Endodermal cell (in vitro differentiated cells): ENCODE measurements around the gene BCL11B. TPM values are rescaled to one million over a fixed set of nuclear protein-coding genes. Genes with fewer than 3 reads are reported as not detected.

Experiments
- DNase-seq: peaks from one replicate; pipeline ENCODE4 v3.0.0-alpha.2; 2017
- H3K27ac ChIP-seq: 2 replicates; pipeline ENCODE4 v1.5.1; 2013; ENCODE audit warnings: mild to moderate bottlenecking, low read depth, low read length, moderate library complexity
- H3K27me3 ChIP-seq: 2 replicates; pipeline ENCODE4 v1.6.1; 2013; ENCODE audit warnings: mild to moderate bottlenecking, low read length, moderate library complexity; ENCODE audit not compliant: insufficient read depth, control insufficient read depth, poor library complexity, severe bottlenecking
- H3K36me3 ChIP-seq: 2 replicates; pipeline ENCODE4 v1.7.0; 2013; ENCODE audit warnings: mild to moderate bottlenecking, low read length, moderate library complexity; ENCODE audit not compliant: control insufficient read depth, insufficient read depth
- H3K4me1 ChIP-seq: one replicate; pipeline ENCODE4 v1.7.0; 2013; ENCODE audit warnings: low read length; ENCODE audit not compliant: control insufficient read depth, insufficient read depth
- H3K4me3 ChIP-seq: 2 replicates; pipeline ENCODE4 v1.5.1; 2013; ENCODE audit warnings: mild to moderate bottlenecking, low read length, moderate library complexity
- H3K9ac ChIP-seq: 2 replicates; pipeline ENCODE4 v1.6.1; 2013; ENCODE audit warnings: mild to moderate bottlenecking, low read length, moderate library complexity; ENCODE audit not compliant: poor library complexity, severe bottlenecking; ENCODE audit errors: extremely low read depth
- H3K9me3 ChIP-seq: 2 replicates; pipeline ENCODE4 v1.6.1; 2013; ENCODE audit warnings: mild to moderate bottlenecking, low read length, moderate library complexity; ENCODE audit not compliant: control insufficient read depth
- H3K27ac Mint-ChIP-seq: 2 replicates; pipeline ENCODE4 v1.8.0; 2020; ENCODE audit warnings: mixed read lengths
- H3K27me3 Mint-ChIP-seq: 2 replicates; pipeline ENCODE4 v1.8.0; 2021; ENCODE audit warnings: mild to moderate bottlenecking, mixed read lengths; ENCODE audit not compliant: insufficient read depth
- H3K36me3 Mint-ChIP-seq: 2 replicates; pipeline ENCODE4 v1.8.0; 2020; ENCODE audit warnings: low read depth, mixed read lengths
- H3K4me1 Mint-ChIP-seq: 2 replicates; pipeline ENCODE4 v1.8.0; 2020; ENCODE audit warnings: mixed read lengths
- H3K4me3 Mint-ChIP-seq: 2 replicates; pipeline ENCODE4 v1.8.0; 2020; ENCODE audit warnings: mild to moderate bottlenecking, moderate library complexity, mixed read lengths
- H3K9me3 Mint-ChIP-seq: 2 replicates; pipeline ENCODE4 v1.8.0; 2020; ENCODE audit warnings: mild to moderate bottlenecking, mixed read lengths
- WGBS, 2 experiments: methylation state at CpG; one replicate each; pipeline versions ENCODE4 v1.1.5 to v1.1.7; 2013; ENCODE audit warnings: missing lambda C conversion rate in 2 of 2, mixed read lengths in 1 of 2; ENCODE audit not compliant: insufficient coverage in 1 of 2, insufficient read length in 1 of 2; 5-methylcytosine and 5-hydroxymethylcytosine counted together
- total RNA-seq, 2 donors: library from RNA; stranded (reverse); fragmentation: NEBNext Ultra II Directional in 1 of 2; extraction: Animal tissue kit (Norgen Biotek cat#: 25700) in 1 of 2; gene quantifications; 2 replicates in 1 of 2; 3 replicates in 1 of 2; pipeline ENCODE4 v1.2.1, GENCODE V29; 2021
- TF ChIP-seq, protein P1 (sequence below): fragments of 200-600 bp; sonication (generic); conservative IDR thresholded peaks from 2 replicates; pipeline ENCODE4 v1.5.0; 2021; ENCODE audit warnings: antibody characterized with exemption, mild to moderate bottlenecking

Gene BCL11B
- total RNA-seq, 2 donors from 2014 or later = 5.7 to 6.0 TPM

DNA sequence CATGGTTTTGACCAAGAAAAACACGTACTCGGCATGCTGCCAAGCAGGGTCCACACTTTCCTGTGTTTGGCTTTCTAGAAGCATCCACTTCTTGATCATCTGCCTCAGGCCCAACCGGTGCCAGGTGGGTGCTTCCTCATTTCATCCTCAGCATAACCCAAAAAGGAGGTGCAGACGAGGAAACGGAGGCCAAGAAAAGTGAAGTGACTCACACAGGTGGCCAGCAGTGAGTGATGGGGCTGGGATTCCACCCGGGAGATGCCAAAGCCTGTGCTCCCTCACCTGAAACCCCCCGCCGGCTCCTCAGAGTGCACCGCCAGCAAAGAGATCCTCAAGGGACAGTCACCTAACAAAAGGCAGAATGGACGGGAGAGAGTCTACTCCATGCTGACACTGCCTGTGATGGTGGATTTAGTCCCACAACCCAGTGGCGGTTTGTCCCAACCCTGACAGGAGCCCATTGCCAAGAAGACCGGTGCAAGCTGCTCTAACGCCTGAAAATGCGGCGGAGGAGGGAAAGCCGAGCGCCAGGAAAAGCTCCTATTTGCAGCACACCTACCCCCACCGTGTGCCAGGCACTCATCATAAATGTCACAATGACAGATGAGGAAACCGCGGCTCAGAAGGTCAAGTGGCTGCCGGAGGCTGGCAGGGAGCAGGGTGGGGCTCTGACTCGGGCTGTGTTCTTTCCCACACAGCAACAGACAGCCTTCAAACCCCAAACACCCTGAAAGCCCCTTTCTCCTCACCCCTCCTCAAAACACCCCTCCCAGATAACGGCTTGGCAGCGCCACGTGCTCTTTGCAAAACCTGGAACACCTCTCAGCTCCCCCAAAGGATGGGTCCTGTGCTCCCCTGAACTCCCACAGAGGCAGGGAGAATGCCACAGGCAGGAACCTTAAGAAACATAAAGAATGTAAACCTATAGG is 18.8 kb downstream of the BCL11B start:
- Histone ChIP-seq H3K27ac (no peak overlapping the region), H3K4me1 (peaks cover 8% of the 10 kb centered on the region), H3K9ac (no peak overlapping the region), H3K27me3 (no peaks in the 10 kb centered on the region), H3K9me3 (no peaks in the 10 kb centered on the region), H3K36me3 (no peaks in the 10 kb centered on the region), H3K4me3 (no peak overlapping the region)
- peaks cover 15% of the 10 kb centered on the region for H3K4me1 Mint-ChIP-seq
- no peaks in the 10 kb centered on the region for H3K27me3 Mint-ChIP-seq
- H3K4me3 Mint-ChIP-seq = no peak overlapping the region
- DNase-seq = no peak
- H3K9me3 Mint-ChIP-seq = no peaks in the 10 kb centered on the region
- 90 to 93% methylated on average over 17 to 25 of the region's 25 CpGs for WGBS, 2 experiments
- H3K36me3 Mint-ChIP-seq = no peaks in the 10 kb centered on the region
- H3K27ac Mint-ChIP-seq = no peak overlapping the region
- TF ChIP-seq, protein P1, sequence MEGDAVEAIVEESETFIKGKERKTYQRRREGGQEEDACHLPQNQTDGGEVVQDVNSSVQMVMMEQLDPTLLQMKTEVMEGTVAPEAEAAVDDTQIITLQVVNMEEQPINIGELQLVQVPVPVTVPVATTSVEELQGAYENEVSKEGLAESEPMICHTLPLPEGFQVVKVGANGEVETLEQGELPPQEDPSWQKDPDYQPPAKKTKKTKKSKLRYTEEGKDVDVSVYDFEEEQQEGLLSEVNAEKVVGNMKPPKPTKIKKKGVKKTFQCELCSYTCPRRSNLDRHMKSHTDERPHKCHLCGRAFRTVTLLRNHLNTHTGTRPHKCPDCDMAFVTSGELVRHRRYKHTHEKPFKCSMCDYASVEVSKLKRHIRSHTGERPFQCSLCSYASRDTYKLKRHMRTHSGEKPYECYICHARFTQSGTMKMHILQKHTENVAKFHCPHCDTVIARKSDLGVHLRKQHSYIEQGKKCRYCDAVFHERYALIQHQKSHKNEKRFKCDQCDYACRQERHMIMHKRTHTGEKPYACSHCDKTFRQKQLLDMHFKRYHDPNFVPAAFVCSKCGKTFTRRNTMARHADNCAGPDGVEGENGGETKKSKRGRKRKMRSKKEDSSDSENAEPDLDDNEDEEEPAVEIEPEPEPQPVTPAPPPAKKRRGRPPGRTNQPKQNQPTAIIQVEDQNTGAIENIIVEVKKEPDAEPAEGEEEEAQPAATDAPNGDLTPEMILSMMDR = no peak

DNA sequence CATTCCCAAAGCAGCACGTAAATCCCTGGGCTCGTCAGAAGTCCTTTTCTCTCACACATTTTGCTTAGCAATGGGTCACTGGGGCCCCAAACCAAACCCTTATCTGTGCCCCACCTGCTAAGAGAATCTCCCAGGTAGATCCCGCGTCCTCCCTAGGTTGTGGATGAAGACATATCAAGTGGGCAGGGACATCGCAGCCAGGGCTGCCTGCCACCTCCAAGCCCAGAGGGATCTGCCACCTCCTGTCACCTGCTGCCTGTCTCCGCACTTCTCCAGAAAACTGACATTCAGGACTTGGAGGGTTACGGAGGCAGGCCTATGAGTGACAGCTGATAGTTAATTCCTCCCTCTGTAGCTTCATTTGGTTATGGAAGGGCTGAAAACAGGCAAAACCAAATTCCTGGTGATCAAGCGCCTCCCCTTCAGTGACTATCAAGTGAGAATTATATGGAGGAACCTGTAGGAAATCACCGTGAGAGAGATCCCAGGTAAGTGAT is 19.5 kb downstream of the BCL11B start:
- no peaks in the 10 kb centered on the region for H3K27me3 ChIP-seq
- no peaks in the 10 kb centered on the region for H3K36me3 ChIP-seq
- no peak overlapping the region for H3K27ac Mint-ChIP-seq
- no peak for DNase-seq
- no peaks in the 10 kb centered on the region for H3K9me3 ChIP-seq
- no peak overlapping the region for H3K4me3 Mint-ChIP-seq
- H3K27me3 Mint-ChIP-seq = peaks cover 2% of the 10 kb centered on the region
- H3K36me3 Mint-ChIP-seq = no peaks in the 10 kb centered on the region
- H3K9me3 Mint-ChIP-seq = no peaks in the 10 kb centered on the region
- peaks cover 8% of the 10 kb centered on the region for H3K4me1 ChIP-seq
- 81 to 97% methylated on average over 7 to 9 of the region's 9 CpGs for WGBS, 2 experiments
- H3K9ac ChIP-seq = no peak overlapping the region
- H3K4me3 ChIP-seq = no peak overlapping the region
- no peak overlapping the region for H3K27ac ChIP-seq
- peaks cover 18% of the 10 kb centered on the region for H3K4me1 Mint-ChIP-seq
- TF ChIP-seq, protein P1 = no peak

DNA sequence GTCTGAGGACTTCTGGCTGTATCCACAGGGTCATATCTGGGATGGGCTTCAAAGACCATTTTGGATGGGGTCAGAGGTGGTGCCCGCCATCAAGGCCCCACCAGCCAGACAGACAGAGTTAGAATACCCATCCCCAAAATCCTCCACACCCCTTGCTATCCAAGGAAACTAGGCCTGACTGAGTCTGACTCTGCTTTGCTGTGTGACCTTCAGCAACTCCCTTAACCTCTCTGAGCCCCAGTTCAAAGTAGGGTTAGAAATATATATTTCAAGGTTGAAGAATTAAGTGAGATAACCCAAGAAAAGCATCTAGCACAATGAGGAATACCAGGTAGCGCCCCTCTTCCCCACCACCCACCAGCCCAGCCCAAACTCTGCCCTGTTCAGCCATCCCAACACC is 20.3 kb downstream of the BCL11B start:
- TF ChIP-seq, protein P1 = no peak
- no peak overlapping the region for H3K4me3 Mint-ChIP-seq
- 93 to 100% methylated on average over 1 to 2 of the region's 2 CpGs for WGBS, 2 experiments

More for the DNA sequence above, 20.3 kb downstream of the BCL11B start:
- H3K9me3 ChIP-seq = no peaks in the 10 kb centered on the region
- H3K36me3 Mint-ChIP-seq = no peaks in the 10 kb centered on the region
- H3K27ac ChIP-seq = no peak overlapping the region
- no peak overlapping the region for H3K9ac ChIP-seq
- H3K36me3 ChIP-seq = no peaks in the 10 kb centered on the region
- DNase-seq = no peak
- H3K4me1 ChIP-seq = peaks cover 11% of the 10 kb centered on the region
- no peaks in the 10 kb centered on the region for H3K27me3 ChIP-seq
- peaks cover 2% of the 10 kb centered on the region for H3K27me3 Mint-ChIP-seq
- no peak overlapping the region for H3K4me3 ChIP-seq
- H3K4me1 Mint-ChIP-seq = peaks cover 25% of the 10 kb centered on the region
- no peak overlapping the region for H3K27ac Mint-ChIP-seq
- H3K9me3 Mint-ChIP-seq = no peaks in the 10 kb centered on the region
